GM20431 (cell line): ENCODE results near the gene SGPP1.
"Not testable (repeated sequence)": the region's sequence is repeated elsewhere in the genome, so short reads cannot be mapped to it uniquely, and the experiment has no call there.

ENCODE experiments used
- in situ Hi-C: fragments of 300-500 bp; cut with MseI, MboI; formaldehyde crosslinking; loops from one replicate; pipeline ENCODE4 v1.15.0; 2020; ENCODE audit warnings: low sequenced_read_pairs; ENCODE audit not compliant: unreplicated experiment

Gene SGPP1

DNA sequence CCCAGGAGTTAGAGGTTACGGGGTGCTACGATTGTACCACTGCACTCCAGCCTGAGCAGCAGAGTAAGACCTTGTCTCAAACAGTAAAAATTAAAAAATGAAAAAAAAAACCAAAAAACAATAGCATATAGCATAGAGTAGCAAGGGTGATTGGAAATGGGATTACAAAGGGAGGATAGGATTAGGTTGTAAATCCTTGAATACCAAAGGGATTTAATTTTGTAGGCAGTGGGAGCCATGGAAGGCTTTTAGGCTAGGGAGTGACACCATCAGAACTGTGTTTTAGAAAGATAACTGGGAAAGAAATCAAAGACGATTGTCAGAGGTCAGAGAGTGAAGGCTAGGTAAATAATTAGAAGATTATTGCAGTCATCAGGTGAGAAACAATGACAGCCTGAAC, 2.8 kb upstream of the SGPP1 start:
- in situ Hi-C loops = no loop called here

DNA sequence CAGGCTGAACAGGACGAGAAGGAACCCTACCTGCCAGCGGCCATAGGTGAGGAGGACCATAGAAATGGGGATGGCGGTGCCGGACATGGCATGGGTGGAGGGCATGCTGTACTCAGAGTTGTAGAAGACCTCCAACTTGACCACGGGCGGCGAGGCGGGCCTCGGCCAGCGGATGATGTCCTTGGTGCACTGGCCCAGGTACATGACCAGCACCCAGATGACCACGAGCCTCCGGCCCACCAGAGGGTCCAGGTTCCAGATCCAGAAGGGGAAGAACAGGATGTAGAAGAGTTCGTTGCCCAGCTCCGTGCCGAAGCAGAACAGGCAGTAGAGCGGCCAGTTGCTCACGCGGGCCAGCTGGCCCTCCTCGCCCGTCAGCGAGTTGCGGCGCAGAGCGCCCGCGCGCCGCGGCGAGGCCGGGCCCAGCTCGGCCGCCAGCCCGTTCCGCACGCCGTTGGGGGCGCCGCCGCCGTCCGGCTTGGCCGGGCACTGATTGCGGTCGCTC, 582 bp downstream of the SGPP1 start:
- in situ Hi-C loops = no loop called here

- in situ Hi-C loops = no loop called here
These were observed 1.4 kb downstream of the SGPP1 start for GRCh38 chr14:63726499-63726898.

GRCh38 chr14:63725786-63726460, 1.9 kb downstream of the SGPP1 start:
- in situ Hi-C loops = no loop called here

GRCh38 chr14:63717702-63718101, 10.2 kb downstream of the SGPP1 start:
- in situ Hi-C loops = no loop called here

GRCh38 chr14:63715360-63715759, 12.5 kb downstream of the SGPP1 start:
- in situ Hi-C loops = no loop called here

- in situ Hi-C loops = no loop called here
These were observed 14.1 kb downstream of the SGPP1 start for GRCh38 chr14:63713764-63714163.

DNA sequence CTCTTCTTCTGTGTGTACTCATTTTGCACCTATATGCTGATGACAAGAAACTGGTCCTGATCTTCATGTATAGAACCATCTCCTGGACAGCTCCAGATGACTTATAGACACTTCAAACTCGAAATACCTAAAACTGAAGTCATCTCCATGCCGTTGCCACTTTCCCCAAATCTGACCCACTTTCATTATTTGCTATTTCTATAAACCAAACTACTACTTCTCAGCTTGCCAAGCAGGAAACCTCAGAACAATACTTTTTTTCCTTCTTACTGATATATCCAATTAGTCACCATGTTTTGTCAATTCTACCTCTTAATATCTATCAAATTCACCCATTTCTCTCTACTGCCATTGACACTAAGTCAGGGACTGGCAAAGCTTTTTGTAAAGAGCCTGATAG, 14.8 kb downstream of the SGPP1 start:
- in situ Hi-C loops = no loop called here

- in situ Hi-C loops = no loop called here
These were observed 15.7 kb downstream of the SGPP1 start for GRCh38 chr14:63712123-63712522.

DNA sequence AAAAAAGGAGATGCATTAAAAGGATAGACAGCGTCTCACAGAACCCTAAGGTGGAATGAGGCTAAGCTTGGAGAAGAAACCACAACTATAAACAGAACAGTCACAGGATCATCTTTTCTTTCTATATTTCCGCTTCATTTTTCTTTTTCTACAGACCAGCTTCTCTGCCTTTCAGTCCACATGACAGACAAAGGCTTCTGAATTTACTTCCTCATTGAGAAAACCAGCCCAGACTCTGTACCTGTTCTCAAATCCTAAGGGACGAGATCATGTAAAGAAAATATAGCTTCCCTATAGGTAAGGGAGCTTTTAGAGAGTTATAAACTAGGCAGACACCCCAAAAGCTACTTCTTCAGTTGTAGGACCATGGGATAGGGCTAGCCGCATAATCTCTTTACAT, 17.4 kb downstream of the SGPP1 start:
- in situ Hi-C loops = no loop called here

GRCh38 chr14:63709589-63709988, 18.3 kb downstream of the SGPP1 start:
- in situ Hi-C loops = no loop called here

- in situ Hi-C loops = no loop called here
These were observed 20.6 kb downstream of the SGPP1 start for GRCh38 chr14:63707216-63707615.

- in situ Hi-C loops = no loop called here
These were observed 22.2 kb downstream of the SGPP1 start for GRCh38 chr14:63705561-63706070.

DNA sequence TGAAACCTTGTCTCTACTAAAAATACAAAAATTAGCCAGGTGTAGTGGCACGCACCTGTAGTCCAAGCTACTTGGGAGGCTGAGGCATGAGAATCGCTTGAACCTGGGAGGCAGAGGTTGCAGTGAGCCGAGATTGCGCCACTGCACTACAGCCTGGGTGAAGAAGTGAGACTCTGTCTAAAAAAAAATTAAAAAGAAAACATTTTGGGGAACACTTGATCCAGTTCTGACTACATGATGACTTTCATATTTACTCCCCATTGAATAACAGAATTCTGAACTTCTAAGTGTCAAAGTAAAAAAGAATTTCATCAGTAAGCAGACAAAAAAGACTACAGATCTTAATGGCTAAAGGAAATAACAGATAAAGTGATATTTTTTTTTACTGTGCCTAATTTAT, 25.3 kb downstream of the SGPP1 start:
- in situ Hi-C loops = not testable (repeated sequence)

- in situ Hi-C loops = no loop called here
These were observed 26.1 kb downstream of the SGPP1 start for GRCh38 chr14:63701606-63702299.

DNA sequence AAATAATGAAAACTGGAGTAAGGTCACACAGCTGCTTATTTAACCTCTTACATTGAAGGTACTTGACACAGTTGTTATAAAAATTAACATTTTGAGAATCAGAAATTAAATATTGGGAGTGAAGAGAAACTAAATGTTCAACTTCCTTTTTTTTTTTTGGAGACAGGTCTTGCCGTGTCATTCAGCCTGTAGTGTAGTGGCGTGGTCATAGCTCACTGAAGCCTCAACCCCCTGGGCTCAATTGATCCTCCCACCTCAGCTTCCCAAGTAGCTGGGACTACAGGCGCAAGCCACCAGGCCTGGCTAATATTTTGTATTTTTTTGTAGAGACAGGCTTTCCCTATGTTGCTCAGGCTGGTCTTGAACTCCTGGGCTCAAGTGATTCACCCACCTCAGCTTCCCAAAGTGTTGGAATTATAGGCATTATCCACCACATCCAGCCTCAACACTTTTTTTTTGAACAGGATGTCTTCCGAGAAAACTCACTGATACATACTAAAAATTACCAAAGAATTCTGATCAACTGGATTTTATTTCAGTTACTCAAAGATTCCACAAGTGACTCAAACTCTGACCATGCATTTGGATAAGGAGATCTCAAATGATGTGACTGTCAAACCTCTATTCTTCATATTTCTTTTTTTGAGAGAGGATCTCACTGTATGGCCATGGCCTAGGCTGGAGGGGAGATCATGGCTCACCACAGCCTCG, 35.4 kb downstream of the SGPP1 start:
- in situ Hi-C loops = no loop called here

DNA sequence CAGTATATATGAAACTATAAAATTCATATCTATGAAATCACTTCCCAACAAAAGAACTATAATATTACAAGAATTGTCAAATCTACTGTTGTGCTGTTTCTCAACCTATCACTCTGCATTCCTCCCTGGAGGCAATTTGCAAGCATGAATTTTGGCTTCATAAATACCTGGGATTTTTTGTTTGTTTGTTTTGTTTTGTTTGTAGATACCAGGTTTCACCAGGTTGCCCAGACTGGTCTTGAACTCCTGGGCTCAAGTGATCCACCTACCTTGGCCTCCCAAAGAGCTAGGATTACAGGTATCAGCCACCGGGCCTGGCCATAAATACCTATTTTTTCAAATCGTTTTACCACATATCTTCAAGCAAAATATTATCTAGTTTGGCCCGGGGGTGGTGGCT, 38.7 kb downstream of the SGPP1 start:
- in situ Hi-C loops = no loop called here

- in situ Hi-C loops = no loop called here
These were observed 40.9 kb downstream of the SGPP1 start for GRCh38 chr14:63686926-63687325.

DNA sequence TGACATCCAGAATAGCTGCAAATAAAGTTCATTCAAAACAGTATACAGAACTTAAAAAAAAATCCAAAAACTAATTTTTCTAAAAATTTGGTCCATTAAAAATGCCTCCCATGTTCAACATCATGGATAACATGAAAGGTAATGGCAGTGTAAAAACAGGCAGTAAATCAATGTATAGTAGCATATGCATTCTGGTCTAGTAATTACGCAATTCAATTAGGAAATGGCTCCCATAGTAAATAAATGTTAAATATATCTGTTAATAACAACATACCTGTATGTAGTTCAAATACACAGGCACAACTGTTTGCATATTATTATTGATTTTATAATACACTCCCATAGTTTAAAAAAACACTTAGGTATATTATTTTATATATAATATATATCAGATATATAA, 42.5 kb downstream of the SGPP1 start:
- in situ Hi-C loops = no loop called here

DNA sequence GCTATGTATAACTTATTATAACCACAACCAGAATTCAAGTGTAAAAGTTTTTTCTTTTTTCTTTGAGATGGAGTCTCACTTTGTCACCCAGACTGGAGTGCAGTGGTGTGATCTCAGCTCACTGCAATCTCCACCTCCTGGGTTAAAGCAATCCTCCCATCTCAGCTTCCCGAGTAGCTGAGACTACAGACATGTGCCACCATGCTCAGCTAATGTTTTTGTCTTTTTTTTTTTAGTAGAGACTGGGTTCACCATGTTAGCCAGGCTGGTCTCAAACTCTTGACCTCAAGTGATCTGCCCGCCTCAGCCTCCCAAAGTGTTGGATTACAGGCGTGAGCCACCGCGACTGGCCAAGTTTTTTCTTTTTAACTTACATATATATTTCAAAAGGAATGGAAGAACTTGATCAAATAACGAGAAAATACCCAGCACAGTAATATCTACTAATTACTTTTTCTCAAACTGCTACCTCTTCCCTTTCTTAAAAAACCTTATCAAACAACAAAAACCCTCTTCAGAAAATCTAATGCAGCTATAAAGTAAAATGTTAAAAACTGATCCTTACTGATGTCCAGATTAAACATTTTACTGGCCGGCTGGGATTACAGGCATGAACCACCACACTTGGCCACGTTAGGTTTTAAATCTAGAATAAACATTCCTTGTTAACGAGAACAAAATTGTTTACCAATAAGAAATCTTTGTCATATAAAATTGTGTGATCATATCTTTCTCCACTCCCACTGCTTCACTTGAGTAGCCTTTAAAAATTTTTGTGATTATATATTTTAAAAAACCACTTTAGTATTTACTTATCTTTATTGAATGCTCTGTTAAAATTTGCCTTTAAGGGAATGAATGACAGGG, 44.9 kb downstream of the SGPP1 start:
- in situ Hi-C loops = no loop called here
